Left colon (tissue), 2 donors: ENCODE data around the gene SH3D21. TPM values are rescaled to one million over a fixed set of nuclear protein-coding genes. Genes with fewer than 3 reads are reported as not detected.

ENCODE experiments used
- ATAC-seq: fragments of 200-7000 bp; cut with Tn5 transposase; one replicate; pipeline ENCODE4 v1.9.1; 2020; ENCODE audit warnings: mild to moderate bottlenecking, moderate library complexity
- DNase-seq, 2 donors: peaks; one replicate each; pipeline ENCODE4 v3.0.0-alpha.2; 2020
- intact Hi-C, 2 donors: fragments of 100-400 bp; cut with DNase I in 1 of 2; cut with micrococcal nuclease in 1 of 2; formaldehyde crosslinking; loops; one replicate each; pipeline versions ENCODE4 v1.11.2 to v1.14.0; 2022; cut with DNase I, micrococcal nuclease
- total RNA-seq, 2 donors: library from RNA; stranded (reverse); fragmentation: NEBNext Ultra II Directional; extraction: Animal tissue kit (Norgen Biotek cat#: 25700); gene quantifications; one replicate each; pipeline ENCODE4 v1.2.1, GENCODE V29; 2021
- donor health status: DM: no; HTN: no; CAD: no.
- donor health status: DM: yes; HTN: yes; CAD: no.

SH3D21 gene
- total RNA-seq, 2 donors from 2014 or later = 14.6 to 30.6 TPM

DNA sequence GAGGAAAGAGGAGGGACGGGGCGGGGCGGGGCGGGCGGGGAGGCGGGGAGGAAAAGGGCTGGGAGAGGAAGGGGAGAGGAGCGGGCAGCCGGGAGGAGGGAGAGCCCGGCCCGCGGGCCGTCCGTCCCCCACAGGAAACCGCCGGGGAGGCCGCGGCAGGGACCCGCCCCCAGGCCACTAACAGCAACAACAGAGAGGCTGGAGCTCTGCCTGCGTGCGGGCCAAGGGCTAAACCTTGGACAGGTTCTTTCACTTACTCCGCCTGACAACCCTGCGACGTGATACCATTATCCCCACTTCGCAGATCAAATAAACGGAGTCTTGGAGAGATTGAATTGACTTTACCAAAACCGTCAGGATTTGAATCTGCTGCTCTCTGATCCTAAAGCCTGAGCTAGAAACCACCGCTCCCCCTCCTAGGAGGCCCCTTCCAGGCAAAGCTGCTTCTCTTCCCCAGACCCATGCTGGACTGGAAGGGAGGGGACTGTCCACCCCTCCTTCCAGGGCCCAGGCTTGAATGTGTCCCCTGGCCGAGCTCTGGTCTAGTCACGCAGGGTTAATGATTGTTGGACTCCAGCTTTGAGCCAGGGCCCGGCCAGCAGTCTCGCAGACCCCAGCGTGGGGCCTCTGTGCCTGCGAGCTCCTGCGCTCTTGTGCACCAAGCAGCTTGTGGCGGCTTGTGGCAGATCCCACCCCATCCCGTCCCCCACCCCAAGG lies 17.6 kb downstream of the SH3D21 start, which contains the start of gene EVA1B:
EVA1B (minus strand) TSS at position 10 of the 717 bp plus-strand sequence. CDS start 608 bp downstream, outside the sequence.
- DNase-seq (peak; percentile 74 to 78), ATAC-seq (peak; percentile 55)
- intact Hi-C loops = no loop called here

DNA sequence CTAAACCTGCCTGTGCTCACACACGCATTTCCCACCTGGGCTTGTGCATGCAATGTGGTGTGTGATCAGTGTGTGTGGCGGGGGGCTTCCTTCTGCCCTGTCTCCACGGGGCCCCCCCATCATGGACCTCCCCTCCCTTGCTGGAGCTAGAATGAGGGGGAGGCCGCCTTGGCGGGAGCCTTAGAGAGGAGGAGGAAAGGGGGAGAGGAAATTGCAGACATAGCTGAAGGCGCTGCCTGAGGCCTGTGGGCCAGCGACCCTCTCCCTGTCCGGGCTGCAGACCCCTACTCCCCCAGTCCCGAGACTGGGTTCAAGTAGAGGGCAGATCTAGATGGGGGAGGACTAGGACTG lies 18.2 kb downstream of the SH3D21 start:
- no peak for DNase-seq
- no peak for ATAC-seq
- intact Hi-C loops = no loop called here

DNA sequence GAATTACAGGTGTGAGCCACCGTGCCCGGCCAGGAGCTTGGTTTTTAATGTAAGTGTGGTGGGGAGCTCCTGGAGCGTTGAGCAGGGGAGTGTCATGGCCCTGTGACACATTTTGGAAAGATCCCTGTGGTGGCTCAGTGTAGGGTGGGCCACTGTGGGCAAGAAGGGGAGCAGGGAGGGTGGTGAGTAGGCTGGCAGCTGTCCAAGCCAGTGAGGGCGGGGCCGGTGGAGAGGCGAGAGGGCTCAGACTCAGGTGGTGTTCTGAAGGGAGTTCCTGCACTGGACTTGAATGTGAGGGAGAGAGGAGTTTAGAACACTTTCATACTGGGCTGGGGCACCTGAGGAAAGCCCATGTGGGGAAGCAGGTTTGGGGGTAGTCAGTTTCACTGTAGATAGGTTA lies 20.3 kb downstream of the SH3D21 start:
- no peak for ATAC-seq
- peak in 1 of 2 donors; percentile 51 for DNase-seq
- intact Hi-C loops = no loop called here

DNA sequence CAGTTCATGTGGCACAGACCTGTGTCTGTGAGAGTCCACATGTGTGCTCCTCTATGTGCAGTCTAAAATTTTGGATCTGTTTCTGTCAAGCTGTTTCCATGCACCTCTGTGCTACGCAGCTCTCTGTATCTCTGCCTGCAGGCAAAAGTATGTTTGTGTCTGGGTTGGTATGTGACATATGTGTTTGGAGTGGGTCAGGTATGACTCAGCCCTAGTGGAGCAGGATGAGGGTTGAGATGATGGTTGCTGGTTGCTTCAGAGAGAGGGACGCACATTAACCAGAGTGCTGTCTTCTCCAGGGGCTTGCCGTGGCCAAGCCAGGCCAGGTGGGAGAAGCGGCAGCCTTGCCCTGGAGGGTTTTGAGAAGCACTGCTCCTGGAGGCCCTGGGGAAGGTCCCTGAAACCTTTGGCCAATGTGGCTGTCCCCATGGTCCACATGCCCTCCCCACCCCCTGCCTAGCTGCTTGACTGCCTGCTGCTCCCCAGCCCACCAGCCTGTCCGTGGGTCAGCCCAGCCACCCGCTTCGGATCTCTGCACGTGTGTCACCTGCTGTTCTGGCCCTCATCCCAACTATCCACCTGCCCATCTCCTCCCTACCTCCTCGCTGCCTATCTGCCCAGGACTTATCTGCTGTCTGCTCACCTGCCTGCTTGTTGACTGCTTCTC lies 21.4 kb downstream of the SH3D21 start:
- intact Hi-C loops = no loop called here
- ATAC-seq (no peak), DNase-seq (no peak)

DNA sequence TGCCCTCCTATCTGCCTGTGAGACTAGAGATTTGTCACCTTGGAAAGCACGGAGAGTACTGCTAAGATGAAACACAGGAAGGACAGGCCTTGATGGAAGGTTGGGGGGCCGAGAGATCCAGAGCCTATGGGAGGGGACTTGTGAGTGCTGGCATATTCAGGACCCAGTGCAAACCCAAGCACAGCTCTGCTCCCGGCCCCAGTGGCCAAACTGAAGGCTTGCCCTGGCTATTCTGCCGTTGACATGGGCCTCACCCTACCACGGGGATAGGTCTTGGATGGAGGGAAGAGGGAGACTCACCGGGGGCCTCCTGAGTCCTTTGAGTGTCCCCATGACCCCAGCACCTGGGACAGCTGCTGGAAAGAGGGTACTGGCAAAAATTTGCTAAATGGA lies 21.9 kb downstream of the SH3D21 start:
- DNase-seq (no peak), ATAC-seq (no peak)
- intact Hi-C loops = no loop called here

DNA sequence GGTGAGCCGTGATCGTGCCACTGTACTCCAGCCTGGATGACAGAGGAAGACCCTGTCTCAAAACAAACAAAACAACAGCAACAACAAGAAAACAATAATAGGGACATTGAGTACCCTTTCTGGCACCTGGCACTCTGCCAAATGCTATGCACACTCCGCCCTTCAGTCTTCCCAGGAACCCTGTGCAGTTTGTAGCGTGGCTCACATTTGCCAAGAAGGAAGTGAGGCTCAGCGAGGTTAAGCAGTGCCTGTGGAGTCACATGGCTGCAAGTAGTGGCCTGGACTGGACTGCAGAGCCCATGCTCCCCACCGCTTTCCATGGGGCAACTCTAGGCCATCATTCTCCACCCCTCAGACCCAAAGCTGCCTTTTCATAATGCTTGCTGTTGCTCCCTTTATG lies 22.5 kb downstream of the SH3D21 start:
- intact Hi-C loops = no loop called here
- peak in 1 of 2 donors; percentile 37 for DNase-seq

DNA sequence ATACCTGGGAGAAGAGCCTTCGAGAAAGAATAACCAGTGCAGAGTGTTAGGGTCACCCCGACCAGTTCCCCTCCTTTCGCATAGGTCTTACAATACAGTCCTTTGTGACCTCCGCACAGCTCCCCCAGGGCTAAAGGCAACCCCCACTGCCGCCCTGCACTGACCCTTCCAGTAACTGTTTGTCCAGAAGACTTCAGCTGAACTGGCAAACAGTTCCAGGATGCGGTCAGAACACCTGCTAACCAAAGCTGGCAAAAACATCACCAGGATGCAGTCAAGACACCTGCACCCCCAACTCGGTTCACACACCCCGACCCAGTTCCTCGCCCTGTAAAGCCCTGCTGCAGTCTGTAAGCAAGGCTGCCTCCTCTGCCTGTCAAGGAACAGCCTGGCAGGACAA lies 23.6 kb downstream of the SH3D21 start:
- intact Hi-C loops = no loop called here
- ATAC-seq = no peak
- no peak for DNase-seq

More for the DNA sequence above, 22.5 kb downstream of the SH3D21 start:
- ATAC-seq = peak; percentile 64

DNA sequence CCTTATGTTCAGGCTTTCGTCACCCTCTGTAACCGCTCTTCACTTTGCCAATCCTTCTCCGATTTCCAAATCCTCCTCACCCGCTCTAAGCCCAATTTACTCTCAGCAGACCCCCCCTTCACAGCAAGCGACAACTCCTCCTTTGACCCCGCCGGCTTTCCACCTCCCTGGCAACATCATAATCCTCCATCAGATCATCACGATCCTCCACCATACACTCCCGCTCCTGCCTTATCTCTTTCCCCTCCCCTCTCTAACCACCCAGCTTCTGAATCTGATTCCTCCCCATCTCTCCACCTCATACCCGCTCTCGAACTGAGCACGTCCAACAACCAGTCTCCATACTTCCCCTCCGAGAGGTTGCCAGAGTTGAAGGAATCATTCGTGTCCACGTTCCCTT lies 24.8 kb downstream of the SH3D21 start:
- DNase-seq (no peak), ATAC-seq (no peak)
- intact Hi-C loops = no loop called here

DNA sequence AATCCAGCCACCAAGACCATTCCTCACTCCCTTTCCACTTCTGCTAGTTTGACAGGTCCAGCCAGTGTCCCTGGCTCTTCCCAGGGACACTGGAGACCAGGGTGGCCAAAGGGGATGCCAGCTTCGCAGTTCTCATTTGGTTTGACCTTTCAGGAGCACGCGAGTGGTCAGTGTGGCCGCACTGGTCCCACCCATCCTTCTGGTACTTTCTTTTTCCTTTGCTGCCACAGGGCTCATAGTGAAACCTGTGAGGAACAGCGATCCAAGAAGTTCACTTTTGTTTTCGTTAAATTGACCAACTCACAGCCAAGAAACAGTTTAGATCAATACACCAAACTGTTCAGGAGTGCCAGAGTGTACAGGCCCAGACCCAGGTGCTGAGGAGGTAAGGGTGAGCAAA lies 31.7 kb downstream of the SH3D21 start:
- no peak for DNase-seq
- intact Hi-C loops = no loop called here
- no peak for ATAC-seq

DNA sequence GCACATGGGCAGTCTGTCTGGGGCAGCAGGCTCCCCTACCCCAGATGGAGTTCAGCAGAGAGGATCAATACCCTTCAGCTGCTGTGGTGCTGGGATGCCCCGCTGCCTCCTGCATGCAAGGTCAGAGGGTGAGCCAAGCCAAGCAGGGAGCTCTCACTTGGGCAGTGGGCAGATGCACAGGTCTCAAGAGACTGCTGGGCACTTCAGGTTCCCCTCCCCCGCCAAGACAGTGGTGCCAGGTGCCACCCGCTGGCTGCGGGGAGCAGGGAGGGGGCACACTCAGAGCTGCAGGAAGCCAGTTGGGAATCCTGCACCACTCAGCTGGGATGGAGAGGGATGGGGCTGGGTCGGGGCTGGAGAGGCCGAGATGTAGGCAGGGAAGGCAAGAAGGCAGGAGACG lies 33.0 kb downstream of the SH3D21 start:
- intact Hi-C loops = no loop called here
- no peak for DNase-seq
- ATAC-seq = no peak

DNA sequence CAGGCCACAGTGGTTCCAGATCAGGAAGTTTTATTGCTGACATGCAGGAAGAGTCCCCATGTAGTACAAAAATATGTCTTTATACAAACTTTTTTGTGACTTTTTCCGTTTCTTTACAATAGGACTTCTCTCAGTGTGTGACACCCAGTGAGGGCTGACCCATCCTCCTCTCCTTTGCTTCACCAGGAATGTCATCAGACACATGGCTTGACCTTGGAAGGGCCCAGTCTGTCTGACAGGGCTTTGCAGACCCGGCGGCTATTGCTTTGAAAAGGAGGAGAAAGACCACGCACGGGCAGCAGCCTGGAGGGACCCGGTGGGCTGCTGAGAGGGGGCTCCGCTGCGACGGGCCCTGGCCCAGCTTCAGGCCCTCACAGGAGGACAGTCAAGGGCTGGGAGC lies 33.4 kb downstream of the SH3D21 start:
- DNase-seq (no peak), ATAC-seq (no peak)
- intact Hi-C loops = loop anchor here in 1 of 2 donors (5.0 kb wide), 1 partner anchor 83 kb away; no protein-coding TSS in a partner anchor

DNA sequence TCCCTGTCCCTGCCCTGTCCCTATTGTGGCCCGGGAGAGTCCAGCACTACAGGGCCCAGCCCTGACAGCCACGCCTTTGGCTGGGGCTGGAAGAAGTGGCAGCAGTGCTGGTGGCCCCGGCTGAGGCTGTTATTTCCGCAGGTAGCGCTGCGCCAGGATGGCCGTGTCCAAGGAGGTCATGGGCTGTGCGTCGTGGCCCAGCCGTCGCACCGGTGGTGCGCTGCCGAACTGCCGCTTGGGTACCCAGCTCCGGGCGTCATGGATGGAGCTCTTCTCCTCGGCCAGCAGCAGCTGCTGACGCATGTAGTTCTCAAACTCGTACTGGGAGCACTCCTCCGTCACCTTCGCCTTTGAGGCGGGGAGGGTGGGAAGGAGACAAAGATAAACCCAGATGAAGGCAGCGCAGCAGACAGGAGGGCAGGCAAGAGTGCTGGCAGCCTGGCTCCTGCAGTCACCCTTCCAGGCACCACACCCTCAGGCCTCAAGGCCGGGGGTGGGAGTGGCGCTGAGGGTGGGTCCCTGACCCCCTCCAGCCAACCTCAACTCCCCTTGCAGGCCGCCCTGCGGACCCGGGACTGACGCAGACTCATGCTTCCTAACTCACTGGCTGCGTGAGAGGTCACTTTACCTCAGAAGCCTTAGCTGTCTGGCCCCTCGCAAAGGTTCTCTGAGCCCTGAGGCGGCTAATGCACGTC lies 35.6 kb downstream of the SH3D21 start:
- DNase-seq = no peak
- ATAC-seq = no peak
- intact Hi-C loops = loop anchor here in 1 of 2 donors (5.0 kb wide), 1 partner anchor 81 kb away; no protein-coding TSS in a partner anchor

DNA sequence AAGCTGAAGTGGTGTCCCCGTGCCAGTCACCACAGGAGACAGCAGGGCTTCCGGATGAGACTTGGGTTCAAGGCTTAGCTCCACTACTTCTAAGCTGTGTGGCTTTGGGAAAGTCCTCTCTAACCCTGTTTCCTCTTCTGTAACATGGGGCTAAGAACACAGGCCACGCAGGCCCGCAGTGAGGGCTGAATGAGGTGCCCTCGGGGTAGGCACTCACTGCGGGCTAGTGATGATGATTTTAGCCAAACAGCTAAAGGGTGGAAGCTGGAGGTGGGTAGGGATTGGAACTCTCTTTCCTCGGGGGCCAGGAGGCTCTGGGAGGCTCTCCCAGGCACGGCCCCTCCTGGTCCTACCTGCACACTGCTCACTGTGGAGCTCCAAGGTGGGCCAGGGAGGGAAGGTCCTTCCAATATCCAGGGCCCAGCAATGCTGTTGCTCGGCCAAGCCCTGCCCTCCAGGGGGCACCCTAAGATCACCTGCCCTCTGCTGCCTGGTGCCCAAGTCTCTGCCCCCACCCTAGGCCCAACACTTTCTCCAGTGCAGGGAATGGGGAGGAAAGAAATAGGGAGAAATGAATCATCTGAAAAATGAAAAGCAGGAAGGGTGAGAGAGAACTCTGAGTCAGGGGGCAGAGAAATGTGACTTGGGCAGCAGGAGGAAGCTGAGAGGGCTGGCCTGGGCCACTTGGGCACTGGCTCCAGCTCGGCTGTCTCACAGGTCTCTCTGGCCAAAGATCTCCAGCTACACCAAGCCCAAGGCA lies 36.4 kb downstream of the SH3D21 start:
- DNase-seq (peak in 1 of 2 donors; percentile 74), ATAC-seq (peak; percentile 85)
- intact Hi-C loops = loop anchor here in 1 of 2 donors (5.0 kb wide), 1 partner anchor 80 kb away; no protein-coding TSS in a partner anchor

DNA sequence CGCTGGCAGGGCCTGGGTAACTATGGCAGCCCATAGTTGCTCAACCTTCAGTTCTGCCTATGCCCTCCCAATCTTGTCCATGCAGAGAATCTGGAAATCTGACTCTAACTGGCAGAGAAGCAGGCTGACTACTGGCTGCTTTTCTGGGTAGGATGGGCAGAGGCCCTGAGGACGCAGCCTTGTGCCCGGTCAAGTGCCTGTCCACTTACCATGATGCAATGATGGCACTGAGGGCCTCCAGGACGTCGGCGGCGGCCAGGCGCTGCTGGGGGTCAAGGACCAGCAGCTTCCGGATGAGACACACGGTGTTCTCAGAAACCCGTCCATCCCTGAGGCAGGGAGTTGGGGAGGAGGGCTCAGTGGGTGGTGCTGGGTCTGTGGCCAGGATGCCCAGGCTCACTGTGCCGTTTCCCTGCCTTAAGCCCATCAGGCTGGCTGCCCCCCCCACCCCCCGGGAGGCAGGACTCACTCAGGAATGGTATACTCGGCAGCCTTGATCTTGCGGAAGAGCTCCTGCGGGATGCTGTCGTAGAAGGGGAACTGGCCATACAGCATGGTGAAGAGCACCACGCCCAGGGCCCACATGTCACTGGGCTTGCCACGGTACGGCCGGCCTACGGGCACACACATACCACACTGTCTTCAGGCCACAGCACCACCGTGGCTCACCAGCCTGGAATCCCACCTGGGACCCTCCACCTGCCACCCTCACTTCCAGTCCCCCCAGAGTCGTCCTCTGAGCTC lies 37.7 kb downstream of the SH3D21 start:
- ATAC-seq (no peak), DNase-seq (no peak)
- intact Hi-C loops = loop anchor here in 1 of 2 donors (5.0 kb wide), 1 partner anchor 78 kb away; no protein-coding TSS in a partner anchor

DNA sequence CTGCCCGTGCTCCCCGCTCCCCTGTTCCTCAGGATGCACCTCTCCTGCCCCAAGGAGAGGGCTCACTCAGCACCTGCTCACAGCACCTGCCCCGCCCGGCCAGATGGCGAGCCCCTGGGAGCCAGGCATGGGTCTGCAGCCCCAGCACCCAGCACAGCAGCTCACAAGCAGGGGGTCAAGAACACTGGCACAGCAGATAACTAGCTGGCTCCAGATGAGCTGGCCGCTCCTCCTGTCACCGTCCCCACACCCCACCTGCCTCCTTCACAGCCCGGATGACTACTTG lies 38.2 kb downstream of the SH3D21 start:
- ATAC-seq (no peak), DNase-seq (no peak)
- intact Hi-C loops = loop anchor here in 1 of 2 donors (5.0 kb wide), 1 partner anchor 78 kb away; no protein-coding TSS in a partner anchor

DNA sequence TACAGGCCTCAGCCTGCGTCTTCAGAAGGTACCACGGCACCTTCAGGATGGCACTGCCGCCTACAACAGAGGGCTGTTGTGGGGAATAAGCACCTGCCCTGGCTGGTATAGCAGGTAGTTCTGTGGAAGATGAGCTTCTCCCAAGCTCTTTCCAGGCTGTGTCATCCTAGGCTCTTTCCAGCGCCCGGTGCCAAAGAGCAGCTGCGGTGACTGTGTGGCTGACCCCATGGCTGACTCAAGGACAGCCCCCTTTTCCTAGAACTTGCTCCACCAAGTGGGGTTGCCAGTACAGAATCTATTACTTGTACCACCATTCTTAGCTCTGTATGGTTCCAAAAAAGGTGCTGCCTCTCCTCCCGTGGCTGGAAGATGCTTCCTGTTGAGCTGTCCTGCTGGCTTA lies 39.2 kb downstream of the SH3D21 start:
- ATAC-seq (no peak), DNase-seq (no peak)
- intact Hi-C loops = no loop called here

DNA sequence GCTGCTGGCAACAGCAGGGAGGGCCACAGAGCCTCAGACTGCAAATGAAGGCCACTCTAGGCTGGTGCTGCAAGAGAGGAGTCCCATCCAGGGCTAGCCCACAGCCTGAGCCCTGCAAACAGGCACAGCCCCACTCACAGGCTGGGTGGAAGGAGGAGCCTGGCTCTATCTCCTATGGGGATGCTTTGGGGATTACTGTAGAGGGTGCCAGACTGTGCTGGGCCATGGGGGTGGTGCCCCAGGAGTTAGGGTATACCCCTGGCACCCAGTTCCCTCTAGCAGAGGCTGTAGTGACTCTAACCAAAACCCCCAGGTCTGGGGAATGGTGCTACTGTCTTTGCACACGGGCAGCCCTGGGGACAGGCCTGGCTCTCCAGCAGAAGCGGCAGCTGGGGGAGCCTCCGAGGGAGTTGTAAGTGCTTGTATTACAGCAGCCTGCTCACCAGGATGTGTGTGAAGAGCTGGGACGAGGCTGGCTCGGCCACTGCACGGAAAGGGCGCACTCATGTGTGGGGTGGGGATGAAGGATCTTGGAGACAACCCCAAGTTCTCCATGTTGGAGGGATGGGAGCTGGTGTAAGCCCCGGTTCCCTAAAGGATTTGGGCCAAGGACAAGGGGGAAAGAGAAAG lies 40.7 kb downstream of the SH3D21 start:
- DNase-seq (no peak), ATAC-seq (no peak)
- intact Hi-C loops = no loop called here

DNA sequence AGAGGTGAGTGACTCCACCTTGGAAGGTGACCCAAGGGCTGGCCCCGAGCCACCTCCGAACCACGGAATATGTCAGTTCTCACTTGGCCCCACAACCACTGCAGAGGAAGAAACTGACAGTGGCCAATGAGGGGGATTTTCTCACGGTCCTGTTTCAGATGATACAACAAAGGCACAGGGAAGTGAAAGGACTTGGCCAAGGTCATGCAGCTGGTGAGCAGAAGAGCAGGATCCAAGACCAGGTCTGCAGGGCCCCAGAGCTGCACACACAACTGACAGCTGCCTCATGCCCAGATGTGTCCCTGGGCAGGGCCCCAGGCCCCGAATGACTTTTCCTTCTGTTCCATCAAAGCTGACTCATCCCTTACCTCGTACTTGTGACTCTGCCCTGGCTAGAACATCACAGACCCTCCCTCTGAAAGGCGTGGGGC lies 43.1 kb downstream of the SH3D21 start:
- ATAC-seq = peak; percentile 35
- intact Hi-C loops = no loop called here

More for the DNA sequence above, 43.1 kb downstream of the SH3D21 start:
- DNase-seq = no peak
